Loucy (cell line): Measurements from ENCODE around the gene AGO4.

Experiments used
- H2AFZ ChIP-seq: fragments of 200-600 bp; sonication (generic); 2 replicates; pipeline ENCODE4 v1.6.0; 2016; ENCODE audit warnings: antibody characterized with exemption, mild to moderate bottlenecking, low read length, moderate library complexity
- H3F3A ChIP-seq: fragments of 200-600 bp; 2 replicates; pipeline ENCODE4 v1.6.0; 2016; ENCODE audit warnings: antibody characterized with exemption, low read depth, mild to moderate bottlenecking
- H3K27me3 ChIP-seq: fragments of 200-600 bp; sonication (generic); 2 replicates; pipeline ENCODE4 v1.6.1; 2014; ENCODE audit warnings: low read length, mild to moderate bottlenecking; ENCODE audit not compliant: insufficient read depth, poor library complexity, severe bottlenecking
- H3K36me3 ChIP-seq: fragments of 200-600 bp; sonication (generic); 2 replicates; pipeline ENCODE4 v1.6.1; 2016; ENCODE audit warnings: low read length; ENCODE audit not compliant: insufficient read depth
- H3K4me1 ChIP-seq: fragments of 200-600 bp; sonication (generic); 2 replicates; pipeline ENCODE4 v1.5.1; 2014; ENCODE audit warnings: low read length, mild to moderate bottlenecking; ENCODE audit not compliant: insufficient read depth, poor library complexity, severe bottlenecking
- H3K4me2 ChIP-seq: fragments of 200-600 bp; sonication (generic); 2 replicates; pipeline ENCODE4 v1.6.0; 2014; ENCODE audit warnings: antibody characterized with exemption, low read length, low read depth, mild to moderate bottlenecking; ENCODE audit not compliant: poor library complexity, severe bottlenecking
- H3K4me3 ChIP-seq: fragments of 200-600 bp; sonication (generic); 2 replicates; pipeline ENCODE4 v1.5.1; 2014; ENCODE audit warnings: low read length, mild to moderate bottlenecking, mixed read lengths; ENCODE audit not compliant: poor library complexity, severe bottlenecking
- H3K79me2 ChIP-seq: fragments of 200-600 bp; sonication (generic); 2 replicates; pipeline ENCODE4 v1.6.1; 2014; ENCODE audit warnings: low read length; ENCODE audit not compliant: insufficient read depth
- H3K9ac ChIP-seq: fragments of 200-600 bp; sonication (generic); 2 replicates; pipeline ENCODE4 v1.6.0; 2014; ENCODE audit warnings: mild to moderate bottlenecking, low read depth, low read length, moderate library complexity; ENCODE audit not compliant: poor library complexity, severe bottlenecking
- H3K9me2 ChIP-seq: fragments of 200-600 bp; sonication (generic); replicated peaks from 2 replicates; pipeline ENCODE4 v1.6.1; 2016; ENCODE audit warnings: low read depth, low read length, mixed read lengths
- H3K9me3 ChIP-seq: fragments of 200-600 bp; sonication (generic); 2 replicates; pipeline ENCODE4 v1.6.1; 2014; ENCODE audit warnings: mild to moderate bottlenecking, antibody characterized with exemption, low read length, low read depth; ENCODE audit not compliant: insufficient read depth
- H4K20me1 ChIP-seq: fragments of 200-600 bp; sonication (generic); 2 replicates; pipeline ENCODE4 v1.6.0; 2014; ENCODE audit warnings: antibody characterized with exemption, low read length, mild to moderate bottlenecking; ENCODE audit not compliant: insufficient read depth, poor library complexity, severe bottlenecking
- CTCF ChIP-seq: fragments of 200-600 bp; sonication (generic); conservative IDR thresholded peaks from 2 replicates; pipeline ENCODE4 v1.5.1; 2014; ENCODE audit warnings: mild to moderate bottlenecking, antibody characterized with exemption, low read length
- EZH2phosphoT487 ChIP-seq: fragments of 200-600 bp; IDR thresholded peaks from 2 replicates; pipeline ENCODE4 v1.6.1; 2018; ENCODE audit warnings: antibody characterized with exemption, mild to moderate bottlenecking, moderate library complexity, borderline replicate concordance

Gene AGO4

GRCh38 chr1:35838693-35839245 is 31.0 kb downstream of the AGO4 start:
- peaks cover 18% of the 10 kb centered on the region; the same call in 1 of the 2 replicates for H3K36me3 ChIP-seq
- no peaks in the 10 kb centered on the region for H3K9me3 ChIP-seq
- no peak overlapping the region for H2AFZ ChIP-seq
- H3K27me3 ChIP-seq, result no peaks in the 10 kb centered on the region
- H3K9ac ChIP-seq, result no peak overlapping the region
- TF ChIP-seq EZH2phosphoT487 (no peak), CTCF (no peak)
- H3K4me3 ChIP-seq, result no peak overlapping the region
- H3F3A ChIP-seq, result no peaks in the 10 kb centered on the region
- no peaks in the 10 kb centered on the region for H3K9me2 ChIP-seq
- H3K79me2 ChIP-seq, result no peaks in the 10 kb centered on the region
- H4K20me1 ChIP-seq, result no peaks in the 10 kb centered on the region
- no peak overlapping the region for H3K4me2 ChIP-seq
- H3K4me1 ChIP-seq, result no peaks in the 10 kb centered on the region

- H3K27me3 ChIP-seq, result no peaks in the 10 kb centered on the region
- no peaks in the 10 kb centered on the region for H3K79me2 ChIP-seq
- no peak overlapping the region for H2AFZ ChIP-seq
- H3K4me3 ChIP-seq, result no peak overlapping the region
- TF ChIP-seq EZH2phosphoT487, result no peak
- no peak for TF ChIP-seq CTCF
- H3K4me2 ChIP-seq, result no peak overlapping the region
- H4K20me1 ChIP-seq, result no peaks in the 10 kb centered on the region
- no peak overlapping the region for H3K9ac ChIP-seq
- no peaks in the 10 kb centered on the region for H3K9me3 ChIP-seq
- no peaks in the 10 kb centered on the region for H3K9me2 ChIP-seq
- no peaks in the 10 kb centered on the region for H3F3A ChIP-seq
- H3K36me3 ChIP-seq, result 0 out of 2 replicates have a peak, but pooled peaks cover 5% of the 10 kb centered on the region
- H3K4me1 ChIP-seq, result no peaks in the 10 kb centered on the region
These were observed 37.0 kb downstream of the AGO4 start for GRCh38 chr1:35844826-35845225.

- Histone ChIP-seq H3K4me1 (no peaks in the 10 kb centered on the region), H4K20me1 (no peaks in the 10 kb centered on the region), H3K9me2 (no peaks in the 10 kb centered on the region), H2AFZ (no peak overlapping the region), H3K9me3 (no peaks in the 10 kb centered on the region), H3K9ac (no peak overlapping the region), H3K36me3 (0 out of 2 replicates have a peak, but pooled peaks cover 5% of the 10 kb centered on the region), H3K79me2 (no peaks in the 10 kb centered on the region), H3K27me3 (no peaks in the 10 kb centered on the region), H3K4me3 (no peak overlapping the region), H3F3A (no peaks in the 10 kb centered on the region), H3K4me2 (no peak overlapping the region)
- TF ChIP-seq EZH2phosphoT487, result no peak
- TF ChIP-seq CTCF, result no peak
These were observed 38.0 kb downstream of the AGO4 start for GRCh38 chr1:35845766-35846165.
